Measurements from ENCODE around the gene IRAK1BP1. TPM values are rescaled to one million over a fixed set of nuclear protein-coding genes. Genes with fewer than 3 reads are reported as not detected.

The IRAK1BP1 gene
- total RNA-seq, 1 donor from 2014 or later, result 13.8 TPM

- Mint-ChIP-seq H3K36me3 (no peaks in the 10 kb centered on the region), H3K27me3 (ENCODE audit: insufficient read depth, low read depth) (no peaks in the 10 kb centered on the region), H3K4me1 (no peaks in the 10 kb centered on the region), H3K9me3 (no peaks in the 10 kb centered on the region), H3K4me3 (no peak overlapping the region), H3K27ac (no peak overlapping the region)
- no peak for DNase-seq (ENCODE audit: low spot score)
- TF ChIP-seq, protein P1, sequence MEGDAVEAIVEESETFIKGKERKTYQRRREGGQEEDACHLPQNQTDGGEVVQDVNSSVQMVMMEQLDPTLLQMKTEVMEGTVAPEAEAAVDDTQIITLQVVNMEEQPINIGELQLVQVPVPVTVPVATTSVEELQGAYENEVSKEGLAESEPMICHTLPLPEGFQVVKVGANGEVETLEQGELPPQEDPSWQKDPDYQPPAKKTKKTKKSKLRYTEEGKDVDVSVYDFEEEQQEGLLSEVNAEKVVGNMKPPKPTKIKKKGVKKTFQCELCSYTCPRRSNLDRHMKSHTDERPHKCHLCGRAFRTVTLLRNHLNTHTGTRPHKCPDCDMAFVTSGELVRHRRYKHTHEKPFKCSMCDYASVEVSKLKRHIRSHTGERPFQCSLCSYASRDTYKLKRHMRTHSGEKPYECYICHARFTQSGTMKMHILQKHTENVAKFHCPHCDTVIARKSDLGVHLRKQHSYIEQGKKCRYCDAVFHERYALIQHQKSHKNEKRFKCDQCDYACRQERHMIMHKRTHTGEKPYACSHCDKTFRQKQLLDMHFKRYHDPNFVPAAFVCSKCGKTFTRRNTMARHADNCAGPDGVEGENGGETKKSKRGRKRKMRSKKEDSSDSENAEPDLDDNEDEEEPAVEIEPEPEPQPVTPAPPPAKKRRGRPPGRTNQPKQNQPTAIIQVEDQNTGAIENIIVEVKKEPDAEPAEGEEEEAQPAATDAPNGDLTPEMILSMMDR (IDR thresholded peaks at IDR 0.05), result peak; percentile 31
- TF ChIP-seq EZH2phosphoT487 (IDR thresholded peaks at IDR 0.05), result no peak
- H3K4me1 ChIP-seq, result no peaks in the 10 kb centered on the region
- H3K9ac ChIP-seq, result no peak overlapping the region
- no peak overlapping the region for H3K4me3 ChIP-seq
- H3K36me3 ChIP-seq, result no peaks in the 10 kb centered on the region
- H3K4me2 ChIP-seq, result no peak overlapping the region
- H2AFZ ChIP-seq (replicated peaks), result no peak overlapping the region
- no peaks in the 10 kb centered on the region for H3F3A ChIP-seq (ENCODE audit: low read depth)
- H4K20me1 ChIP-seq (ENCODE audit: low read depth), result no peaks in the 10 kb centered on the region
- no peak overlapping the region for H3K27ac ChIP-seq
- no peaks in the 10 kb centered on the region for H3K27me3 ChIP-seq
- H3K9me3 ChIP-seq (ENCODE audit: low read depth), result no peaks in the 10 kb centered on the region
- H3K79me2 ChIP-seq (ENCODE audit: low read depth), result no peaks in the 10 kb centered on the region
Measured at GRCh38 chr6:78835817-78836216, 31.5 kb upstream of the IRAK1BP1 start.

GRCh38 chr6:78836598-78836997, 30.8 kb upstream of the IRAK1BP1 start:
- H3K27me3 Mint-ChIP-seq (ENCODE audit: insufficient read depth, low read depth), result no peaks in the 10 kb centered on the region
- TF ChIP-seq EZH2phosphoT487 (IDR thresholded peaks at IDR 0.05), result no peak
- TF ChIP-seq, protein P1 (IDR thresholded peaks at IDR 0.05), result no peak
- no peak for TF ChIP-seq EZH2 (IDR thresholded peaks at IDR 0.05)
- no peak overlapping the region for H3K4me3 Mint-ChIP-seq
- no peaks in the 10 kb centered on the region for H3K27me3 ChIP-seq
- no peaks in the 10 kb centered on the region for H3K4me1 Mint-ChIP-seq
- no peaks in the 10 kb centered on the region for H3K36me3 ChIP-seq
- H4K20me1 ChIP-seq (ENCODE audit: low read depth), result no peaks in the 10 kb centered on the region
- no peaks in the 10 kb centered on the region for H3K79me2 ChIP-seq (ENCODE audit: low read depth)
- H3K27ac ChIP-seq, result no peak overlapping the region
- H3K9me3 ChIP-seq (ENCODE audit: low read depth), result no peaks in the 10 kb centered on the region
- H3K27ac Mint-ChIP-seq, result no peak overlapping the region
- H3K4me3 ChIP-seq, result no peak overlapping the region
- H3K9ac ChIP-seq, result no peak overlapping the region
- no peak for DNase-seq (ENCODE audit: low spot score)
- H2AFZ ChIP-seq (replicated peaks), result no peak overlapping the region
- no peaks in the 10 kb centered on the region for H3K36me3 Mint-ChIP-seq
- no peak overlapping the region for H3K4me2 ChIP-seq
- H3K9me3 Mint-ChIP-seq, result no peaks in the 10 kb centered on the region
- no peaks in the 10 kb centered on the region for H3F3A ChIP-seq (ENCODE audit: low read depth)
- H3K4me1 ChIP-seq, result no peaks in the 10 kb centered on the region

DNA sequence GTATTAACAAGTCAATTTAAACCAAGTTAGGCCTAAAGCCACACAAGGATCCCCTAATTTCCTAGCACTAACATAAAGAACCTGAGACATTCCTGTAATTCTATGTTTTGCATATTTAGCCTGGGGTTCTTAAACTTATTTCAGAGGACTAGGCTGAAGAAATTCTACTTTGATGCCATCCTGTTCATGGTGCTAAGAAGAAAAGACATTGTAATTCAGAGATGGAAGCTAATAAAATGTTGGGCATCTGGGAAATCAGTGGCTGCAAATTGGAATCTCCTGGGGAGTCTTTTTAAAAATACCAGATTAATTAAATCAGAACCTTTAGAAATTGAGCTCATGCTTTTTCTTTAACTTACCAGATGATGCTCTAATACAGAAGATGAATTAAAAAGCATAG, 26.2 kb upstream of the IRAK1BP1 start:
- no peak overlapping the region for H3K27ac Mint-ChIP-seq
- Histone ChIP-seq H3K27me3 (no peaks in the 10 kb centered on the region), H3K79me2 (ENCODE audit: low read depth) (no peaks in the 10 kb centered on the region), H3K4me2 (no peak overlapping the region), H3K9ac (no peak overlapping the region), H2AFZ (replicated peaks) (no peak overlapping the region), H3F3A (ENCODE audit: low read depth) (no peaks in the 10 kb centered on the region), H3K9me3 (ENCODE audit: low read depth) (no peaks in the 10 kb centered on the region), H3K27ac (no peak overlapping the region), H4K20me1 (ENCODE audit: low read depth) (no peaks in the 10 kb centered on the region), H3K36me3 (no peaks in the 10 kb centered on the region), H3K4me3 (no peak overlapping the region), H3K4me1 (no peaks in the 10 kb centered on the region)
- no peak for DNase-seq (ENCODE audit: low spot score)
- TF ChIP-seq EZH2phosphoT487 (IDR thresholded peaks at IDR 0.05) (no peak), EZH2 (IDR thresholded peaks at IDR 0.05) (no peak)
- TF ChIP-seq, protein P1 (IDR thresholded peaks at IDR 0.05), result no peak
- H3K9me3 Mint-ChIP-seq, result no peaks in the 10 kb centered on the region
- H3K4me3 Mint-ChIP-seq, result no peak overlapping the region
- no peaks in the 10 kb centered on the region for H3K27me3 Mint-ChIP-seq (ENCODE audit: insufficient read depth, low read depth)
- H3K4me1 Mint-ChIP-seq, result peaks cover 8% of the 10 kb centered on the region
- no peaks in the 10 kb centered on the region for H3K36me3 Mint-ChIP-seq

Measured in neural progenitor cell (in vitro differentiated cells).